ENCODE measurements around the gene PHACTR3.

Gene PHACTR3

GRCh38 chr20:59690976-59691375, 86.6 kb downstream of the PHACTR3 start:
- Histone ChIP-seq H3K27me3 (ENCODE audit: control insufficient read depth, insufficient read depth, low read length, poor library complexity, severe bottlenecking) (no peaks in the 10 kb centered on the region), H3K4me1 (ENCODE audit: control insufficient read depth, insufficient read depth, low read length) (no peaks in the 10 kb centered on the region), H3K4me3 (ENCODE audit: insufficient read depth, low read depth, low read length) (no peak overlapping the region), H3K27ac (ENCODE audit: insufficient read depth, low read depth, low read length, poor library complexity, severe bottlenecking) (no peak overlapping the region), H3K9me3 (ENCODE audit: control insufficient read depth, low read length) (peaks cover 3% of the 10 kb centered on the region), H3K36me3 (ENCODE audit: control insufficient read depth, insufficient read depth, low read length) (no peaks in the 10 kb centered on the region)
- 56 to 58% methylated on average over 4 of the region's 4 CpGs for WGBS, 2 experiments

- Histone ChIP-seq H3K4me3 (ENCODE audit: insufficient read depth, low read depth, low read length) (no peak overlapping the region), H3K9me3 (ENCODE audit: control insufficient read depth, low read length) (peaks cover 6% of the 10 kb centered on the region), H3K36me3 (ENCODE audit: control insufficient read depth, insufficient read depth, low read length) (no peaks in the 10 kb centered on the region), H3K27ac (ENCODE audit: insufficient read depth, low read depth, low read length, poor library complexity, severe bottlenecking) (no peak overlapping the region), H3K27me3 (ENCODE audit: control insufficient read depth, insufficient read depth, low read length, poor library complexity, severe bottlenecking) (no peaks in the 10 kb centered on the region), H3K4me1 (ENCODE audit: control insufficient read depth, insufficient read depth, low read length) (no peaks in the 10 kb centered on the region)
- WGBS, 2 experiments, result 66 to 73% methylated on average over 3 of the region's 3 CpGs
These were observed 87.8 kb downstream of the PHACTR3 start for GRCh38 chr20:59692139-59692538.

- H3K36me3 ChIP-seq (ENCODE audit: control insufficient read depth, insufficient read depth, low read length), result no peaks in the 10 kb centered on the region
- H3K4me1 ChIP-seq (ENCODE audit: control insufficient read depth, insufficient read depth, low read length), result no peaks in the 10 kb centered on the region
- no peak overlapping the region for H3K27ac ChIP-seq (ENCODE audit: insufficient read depth, low read depth, low read length, poor library complexity, severe bottlenecking)
- peaks cover 6% of the 10 kb centered on the region for H3K9me3 ChIP-seq (ENCODE audit: control insufficient read depth, low read length)
- 78 to 83% methylated on average over 4 of the region's 4 CpGs for WGBS, 2 experiments
- no peaks in the 10 kb centered on the region for H3K27me3 ChIP-seq (ENCODE audit: control insufficient read depth, insufficient read depth, low read length, poor library complexity, severe bottlenecking)
- H3K4me3 ChIP-seq (ENCODE audit: insufficient read depth, low read depth, low read length), result no peak overlapping the region
These were observed 89.2 kb downstream of the PHACTR3 start for GRCh38 chr20:59693587-59693986.

GRCh38 chr20:59696476-59696875, 92.1 kb downstream of the PHACTR3 start:
- no peaks in the 10 kb centered on the region for H3K27me3 ChIP-seq (ENCODE audit: control insufficient read depth, insufficient read depth, low read length, poor library complexity, severe bottlenecking)
- no peaks in the 10 kb centered on the region for H3K36me3 ChIP-seq (ENCODE audit: control insufficient read depth, insufficient read depth, low read length)
- WGBS, 2 experiments, result 66 to 72% methylated on average over 5 of the region's 5 CpGs
- no peaks in the 10 kb centered on the region for H3K4me1 ChIP-seq (ENCODE audit: control insufficient read depth, insufficient read depth, low read length)
- peaks cover 6% of the 10 kb centered on the region for H3K9me3 ChIP-seq (ENCODE audit: control insufficient read depth, low read length)
- H3K27ac ChIP-seq (ENCODE audit: insufficient read depth, low read depth, low read length, poor library complexity, severe bottlenecking), result no peak overlapping the region
- H3K4me3 ChIP-seq (ENCODE audit: insufficient read depth, low read depth, low read length), result no peak overlapping the region

GRCh38 chr20:59697068-59697467, 92.7 kb downstream of the PHACTR3 start:
- no peaks in the 10 kb centered on the region for H3K4me1 ChIP-seq (ENCODE audit: control insufficient read depth, insufficient read depth, low read length)
- H3K36me3 ChIP-seq (ENCODE audit: control insufficient read depth, insufficient read depth, low read length), result no peaks in the 10 kb centered on the region
- H3K27me3 ChIP-seq (ENCODE audit: control insufficient read depth, insufficient read depth, low read length, poor library complexity, severe bottlenecking), result no peaks in the 10 kb centered on the region
- no peak overlapping the region for H3K4me3 ChIP-seq (ENCODE audit: insufficient read depth, low read depth, low read length)
- H3K27ac ChIP-seq (ENCODE audit: insufficient read depth, low read depth, low read length, poor library complexity, severe bottlenecking), result no peak overlapping the region
- H3K9me3 ChIP-seq (ENCODE audit: control insufficient read depth, low read length), result peaks cover 4% of the 10 kb centered on the region
- 83 to 86% methylated on average over 4 of the region's 4 CpGs for WGBS, 2 experiments

GRCh38 chr20:59698598-59698997, 94.3 kb downstream of the PHACTR3 start:
- Histone ChIP-seq H3K36me3 (ENCODE audit: control insufficient read depth, insufficient read depth, low read length) (no peaks in the 10 kb centered on the region), H3K4me3 (ENCODE audit: insufficient read depth, low read depth, low read length) (no peak overlapping the region), H3K27me3 (ENCODE audit: control insufficient read depth, insufficient read depth, low read length, poor library complexity, severe bottlenecking) (no peaks in the 10 kb centered on the region), H3K4me1 (ENCODE audit: control insufficient read depth, insufficient read depth, low read length) (no peaks in the 10 kb centered on the region), H3K9me3 (ENCODE audit: control insufficient read depth, low read length) (peaks cover 3% of the 10 kb centered on the region), H3K27ac (ENCODE audit: insufficient read depth, low read depth, low read length, poor library complexity, severe bottlenecking) (no peak overlapping the region)
- WGBS, 2 experiments, result 86 to 90% methylated on average over 1 of the region's 1 CpG

GRCh38 chr20:59701236-59701635, 96.9 kb downstream of the PHACTR3 start:
- Histone ChIP-seq H3K4me3 (ENCODE audit: insufficient read depth, low read depth, low read length) (no peak overlapping the region), H3K36me3 (ENCODE audit: control insufficient read depth, insufficient read depth, low read length) (no peaks in the 10 kb centered on the region), H3K4me1 (ENCODE audit: control insufficient read depth, insufficient read depth, low read length) (no peaks in the 10 kb centered on the region), H3K9me3 (ENCODE audit: control insufficient read depth, low read length) (peaks cover 3% of the 10 kb centered on the region), H3K27ac (ENCODE audit: insufficient read depth, low read depth, low read length, poor library complexity, severe bottlenecking) (no peak overlapping the region), H3K27me3 (ENCODE audit: control insufficient read depth, insufficient read depth, low read length, poor library complexity, severe bottlenecking) (no peaks in the 10 kb centered on the region)
- WGBS, 2 experiments, result 82 to 88% methylated on average over 2 of the region's 2 CpGs

- H3K9me3 ChIP-seq (ENCODE audit: control insufficient read depth, low read length), result no peaks in the 10 kb centered on the region
- no peaks in the 10 kb centered on the region for H3K4me1 ChIP-seq (ENCODE audit: control insufficient read depth, insufficient read depth, low read length)
- H3K27ac ChIP-seq (ENCODE audit: insufficient read depth, low read depth, low read length, poor library complexity, severe bottlenecking), result no peak overlapping the region
- H3K36me3 ChIP-seq (ENCODE audit: control insufficient read depth, insufficient read depth, low read length), result no peaks in the 10 kb centered on the region
- H3K27me3 ChIP-seq (ENCODE audit: control insufficient read depth, insufficient read depth, low read length, poor library complexity, severe bottlenecking), result no peaks in the 10 kb centered on the region
- no peak overlapping the region for H3K4me3 ChIP-seq (ENCODE audit: insufficient read depth, low read depth, low read length)
- 71 to 75% methylated on average over 5 of the region's 5 CpGs for WGBS, 2 experiments
These were observed 98.7 kb downstream of the PHACTR3 start for GRCh38 chr20:59703046-59703445.

GRCh38 chr20:59705651-59706399, 101.5 kb downstream of the PHACTR3 start:
- no peak overlapping the region for H3K4me3 ChIP-seq (ENCODE audit: insufficient read depth, low read depth, low read length)
- no peak overlapping the region for H3K27ac ChIP-seq (ENCODE audit: insufficient read depth, low read depth, low read length, poor library complexity, severe bottlenecking)
- WGBS, 2 experiments, result 39 to 41% methylated on average over 5 of the region's 5 CpGs
- H3K36me3 ChIP-seq (ENCODE audit: control insufficient read depth, insufficient read depth, low read length), result no peaks in the 10 kb centered on the region
- H3K4me1 ChIP-seq (ENCODE audit: control insufficient read depth, insufficient read depth, low read length), result no peaks in the 10 kb centered on the region
- no peaks in the 10 kb centered on the region for H3K9me3 ChIP-seq (ENCODE audit: control insufficient read depth, low read length)
- H3K27me3 ChIP-seq (ENCODE audit: control insufficient read depth, insufficient read depth, low read length, poor library complexity, severe bottlenecking), result no peaks in the 10 kb centered on the region

GRCh38 chr20:59706400-59706693, 102.0 kb downstream of the PHACTR3 start:
- Histone ChIP-seq H3K4me3 (ENCODE audit: insufficient read depth, low read depth, low read length) (no peak overlapping the region), H3K4me1 (ENCODE audit: control insufficient read depth, insufficient read depth, low read length) (no peaks in the 10 kb centered on the region), H3K27ac (ENCODE audit: insufficient read depth, low read depth, low read length, poor library complexity, severe bottlenecking) (no peak overlapping the region), H3K27me3 (ENCODE audit: control insufficient read depth, insufficient read depth, low read length, poor library complexity, severe bottlenecking) (no peaks in the 10 kb centered on the region), H3K9me3 (ENCODE audit: control insufficient read depth, low read length) (no peaks in the 10 kb centered on the region), H3K36me3 (ENCODE audit: control insufficient read depth, insufficient read depth, low read length) (no peaks in the 10 kb centered on the region)
- 75 to 80% methylated on average over 1 of the region's 1 CpG for WGBS, 2 experiments

- Histone ChIP-seq H3K4me1 (ENCODE audit: control insufficient read depth, insufficient read depth, low read length) (no peaks in the 10 kb centered on the region), H3K9me3 (ENCODE audit: control insufficient read depth, low read length) (no peaks in the 10 kb centered on the region)
These were observed 104.0 kb downstream of the PHACTR3 start for GRCh38 chr20:59708326-59708725.

More at GRCh38 chr20:59708326-59708725, 104.0 kb downstream of the PHACTR3 start:
- 62 to 66% methylated on average over 6 of the region's 6 CpGs for WGBS, 2 experiments
- Histone ChIP-seq H3K27me3 (ENCODE audit: control insufficient read depth, insufficient read depth, low read length, poor library complexity, severe bottlenecking) (no peaks in the 10 kb centered on the region), H3K4me3 (ENCODE audit: insufficient read depth, low read depth, low read length) (no peak overlapping the region), H3K27ac (ENCODE audit: insufficient read depth, low read depth, low read length, poor library complexity, severe bottlenecking) (no peak overlapping the region), H3K36me3 (ENCODE audit: control insufficient read depth, insufficient read depth, low read length) (no peaks in the 10 kb centered on the region)

Data from ectodermal cell (in vitro differentiated cells).